ENCODE results near the gene BBC3.

DNA sequence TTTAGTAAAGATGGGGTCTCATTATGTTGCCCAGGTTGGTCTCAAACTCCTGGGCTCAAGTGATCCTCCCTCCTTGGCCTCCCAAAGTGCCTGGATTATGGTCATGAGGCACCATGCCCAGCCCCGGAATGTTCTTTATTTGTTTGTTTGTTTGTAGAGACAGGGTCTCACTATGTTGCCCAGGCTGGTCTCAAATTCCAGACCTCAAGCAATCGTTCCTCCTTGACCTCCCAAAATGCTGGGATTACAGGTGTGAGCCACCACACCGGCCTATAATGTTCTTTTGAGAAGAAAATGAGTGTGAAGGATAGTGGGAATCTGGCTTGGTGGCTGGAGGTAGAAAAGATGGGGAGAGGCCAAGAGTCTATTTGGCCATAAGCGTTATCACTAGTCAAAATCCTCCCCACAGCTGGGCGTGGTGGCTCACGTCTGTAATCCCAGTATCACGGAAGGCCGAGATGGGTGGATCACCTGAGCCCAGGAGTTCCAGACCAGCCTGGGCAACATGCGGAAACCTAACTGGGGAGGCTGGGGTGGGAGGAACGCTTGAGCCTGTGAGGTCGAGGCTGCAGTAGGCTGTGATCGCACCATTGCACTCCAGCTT lies 5.2 kb upstream of the BBC3 start:
- TF ChIP-seq CTCF (IDR thresholded peaks at IDR 0.05) (no peak), CREM (CRISPR knock-in tag; IDR thresholded peaks at IDR 0.05) (no peak), SP1 (CRISPR knock-in tag; conservative IDR thresholded peaks at IDR 0.05) (no peak)
- TF ChIP-seq, protein P1, sequence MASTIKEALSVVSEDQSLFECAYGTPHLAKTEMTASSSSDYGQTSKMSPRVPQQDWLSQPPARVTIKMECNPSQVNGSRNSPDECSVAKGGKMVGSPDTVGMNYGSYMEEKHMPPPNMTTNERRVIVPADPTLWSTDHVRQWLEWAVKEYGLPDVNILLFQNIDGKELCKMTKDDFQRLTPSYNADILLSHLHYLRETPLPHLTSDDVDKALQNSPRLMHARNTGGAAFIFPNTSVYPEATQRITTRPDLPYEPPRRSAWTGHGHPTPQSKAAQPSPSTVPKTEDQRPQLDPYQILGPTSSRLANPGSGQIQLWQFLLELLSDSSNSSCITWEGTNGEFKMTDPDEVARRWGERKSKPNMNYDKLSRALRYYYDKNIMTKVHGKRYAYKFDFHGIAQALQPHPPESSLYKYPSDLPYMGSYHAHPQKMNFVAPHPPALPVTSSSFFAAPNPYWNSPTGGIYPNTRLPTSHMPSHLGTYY (CRISPR knock-in tag; IDR thresholded peaks at IDR 0.05) = no peak

Data from WTC11 (cell line).